ENCODE results near the gene SLC10A7. TPM values are rescaled to one million over a fixed set of nuclear protein-coding genes. Genes with fewer than 3 reads are reported as not detected.
"Not testable (repeated sequence)": the region's sequence is repeated elsewhere in the genome, so short reads cannot be mapped to it uniquely, and the experiment has no call there.

SLC10A7 gene
- total and polyA plus RNA-seq, 12 donors: 1.7 to 27.5 (median 13.0) TPM

DNA sequence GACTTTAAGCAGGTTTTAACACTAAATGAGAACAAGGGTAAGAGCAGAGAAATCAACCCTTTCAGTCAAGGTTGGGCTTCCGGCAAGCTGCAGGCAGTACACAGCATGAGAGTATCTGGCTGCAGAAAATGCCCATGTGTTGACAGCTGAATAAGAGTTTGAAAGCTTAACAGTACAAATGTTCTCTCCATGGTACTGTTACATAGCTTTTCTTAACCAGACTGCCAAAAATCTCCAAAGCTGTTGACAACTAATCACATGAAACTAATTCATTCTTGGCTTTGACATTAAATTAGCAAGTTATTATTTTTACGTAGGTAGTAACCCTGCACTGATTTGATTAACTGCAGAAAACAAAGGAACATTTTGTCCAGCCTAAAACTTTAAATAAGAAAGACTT lies 153.5 kb downstream of the SLC10A7 start:
- H3K36me3 ChIP-seq (replicated peaks in 1 of 2): no peaks in the 10 kb centered on the region
- no peaks in the 10 kb centered on the region for H3K27me3 ChIP-seq
- H3K4me3 ChIP-seq: no peak overlapping the region
- peaks cover 3 to 27% of the 10 kb centered on the region in 2 donors for H3K4me1 ChIP-seq (replicated peaks in 1 of 2)
- WGBS, 4 donors: 30 to 47% (median 38%) methylated on average over 2 of the region's 2 CpGs
- intact Hi-C loops (cut with DNase I): no loop called here
- TF ChIP-seq, protein P1, sequence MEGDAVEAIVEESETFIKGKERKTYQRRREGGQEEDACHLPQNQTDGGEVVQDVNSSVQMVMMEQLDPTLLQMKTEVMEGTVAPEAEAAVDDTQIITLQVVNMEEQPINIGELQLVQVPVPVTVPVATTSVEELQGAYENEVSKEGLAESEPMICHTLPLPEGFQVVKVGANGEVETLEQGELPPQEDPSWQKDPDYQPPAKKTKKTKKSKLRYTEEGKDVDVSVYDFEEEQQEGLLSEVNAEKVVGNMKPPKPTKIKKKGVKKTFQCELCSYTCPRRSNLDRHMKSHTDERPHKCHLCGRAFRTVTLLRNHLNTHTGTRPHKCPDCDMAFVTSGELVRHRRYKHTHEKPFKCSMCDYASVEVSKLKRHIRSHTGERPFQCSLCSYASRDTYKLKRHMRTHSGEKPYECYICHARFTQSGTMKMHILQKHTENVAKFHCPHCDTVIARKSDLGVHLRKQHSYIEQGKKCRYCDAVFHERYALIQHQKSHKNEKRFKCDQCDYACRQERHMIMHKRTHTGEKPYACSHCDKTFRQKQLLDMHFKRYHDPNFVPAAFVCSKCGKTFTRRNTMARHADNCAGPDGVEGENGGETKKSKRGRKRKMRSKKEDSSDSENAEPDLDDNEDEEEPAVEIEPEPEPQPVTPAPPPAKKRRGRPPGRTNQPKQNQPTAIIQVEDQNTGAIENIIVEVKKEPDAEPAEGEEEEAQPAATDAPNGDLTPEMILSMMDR (IDR thresholded peaks at IDR 0.05): no peak
- TF ChIP-seq POLR2A (IDR thresholded peaks at IDR 0.05): no peak
- H3K9me3 ChIP-seq (replicated peaks in 1 of 3): peaks cover 0 to 5% (median 0%) of the 10 kb centered on the region in 3 donors
- H3K27ac ChIP-seq: no peak overlapping the region
- DNase-seq: peak in 3 of 7 donors; percentile 23 to 52 (median 29)

DNA sequence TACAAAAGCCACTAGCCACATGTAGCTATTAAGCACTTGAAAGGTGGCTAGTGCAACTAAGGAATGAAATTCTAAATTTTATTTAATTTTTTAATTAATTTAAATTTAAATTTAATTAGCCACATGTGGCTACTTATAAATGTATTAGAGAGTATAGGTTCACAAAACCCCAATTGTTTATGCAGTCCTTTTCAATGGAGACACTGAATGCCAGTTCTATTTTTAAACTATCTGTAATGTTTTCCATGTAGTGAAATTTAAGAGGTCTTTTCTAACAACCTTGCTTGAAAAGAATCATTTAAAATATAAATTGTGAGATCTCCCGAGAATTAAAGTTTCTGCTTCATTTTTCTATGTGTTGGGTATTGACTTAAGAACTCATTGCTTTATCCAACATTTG lies 154.4 kb downstream of the SLC10A7 start:
- H3K9me3 ChIP-seq (replicated peaks in 1 of 3): peaks cover 0 to 12% (median 4%) of the 10 kb centered on the region in 3 donors
- no peak overlapping the region for H3K4me3 ChIP-seq
- WGBS, 4 donors: 43 to 92% (median 84%) methylated on average over 1 of the region's 1 CpG
- TF ChIP-seq, protein P1 (IDR thresholded peaks at IDR 0.05): no peak
- no peak for TF ChIP-seq POLR2A (IDR thresholded peaks at IDR 0.05)
- H3K27me3 ChIP-seq: no peaks in the 10 kb centered on the region
- H3K27ac ChIP-seq: no peak overlapping the region
- DNase-seq: no peak
- peaks cover 3 to 27% of the 10 kb centered on the region in 2 donors for H3K4me1 ChIP-seq (replicated peaks in 1 of 2)
- intact Hi-C loops (cut with DNase I): no loop called here
- no peaks in the 10 kb centered on the region for H3K36me3 ChIP-seq (replicated peaks in 1 of 2)

DNA sequence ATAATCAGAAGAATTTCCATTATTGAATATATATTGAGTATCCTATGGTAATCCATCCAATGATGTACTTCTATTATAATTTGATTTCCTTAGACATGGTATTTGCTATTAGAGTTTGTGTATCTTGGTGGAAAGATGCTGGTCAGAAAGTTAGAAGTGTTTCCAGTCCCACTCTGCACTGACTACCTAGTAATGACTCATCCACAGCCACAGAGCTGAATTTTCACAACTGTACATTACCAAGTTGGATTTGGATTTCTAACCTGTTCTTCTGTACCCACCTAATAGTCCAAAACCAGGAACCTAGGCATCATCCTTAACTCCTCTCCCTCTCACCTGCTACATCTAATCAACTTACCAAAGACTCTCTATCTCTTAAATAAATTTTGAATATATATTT lies 162.0 kb downstream of the SLC10A7 start:
- TF ChIP-seq, protein P1 (IDR thresholded peaks at IDR 0.05): no peak
- no peak for TF ChIP-seq POLR2A (IDR thresholded peaks at IDR 0.05)
- H3K4me1 ChIP-seq (replicated peaks in 1 of 2): no peaks in the 10 kb centered on the region

DNA sequence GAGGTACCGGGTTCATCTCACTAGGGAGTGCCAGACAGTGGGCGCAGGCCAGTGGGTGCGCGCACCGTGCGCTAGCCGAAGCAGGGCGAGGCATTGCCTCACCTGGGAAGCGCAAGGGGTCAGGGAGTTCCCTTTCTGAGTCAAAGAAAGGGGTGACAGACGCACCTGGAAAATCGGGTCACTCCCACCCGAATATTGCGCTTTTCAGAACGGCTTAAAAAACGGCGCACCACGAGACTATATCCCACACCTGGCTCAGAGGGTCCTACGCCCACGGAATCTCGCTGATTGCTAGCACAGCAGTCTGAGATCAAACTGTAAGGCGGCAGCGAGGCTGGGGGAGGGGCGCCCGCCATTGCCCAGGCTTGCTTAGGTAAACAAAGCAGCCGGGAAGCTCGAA lies 171.6 kb downstream of the SLC10A7 start:
- H3K36me3 ChIP-seq (replicated peaks in 1 of 2); intact Hi-C loops (cut with DNase I); DNase-seq; H3K4me3 ChIP-seq; H3K9me3 ChIP-seq (replicated peaks in 1 of 3); H3K27ac ChIP-seq; H3K27me3 ChIP-seq; H3K4me1 ChIP-seq (replicated peaks in 1 of 2): not testable (repeated sequence)
- WGBS, 4 donors: 69 to 81% (median 75%) methylated on average over 1 to 11 of the region's 26 CpGs

More for the DNA sequence above, 162.0 kb downstream of the SLC10A7 start:
- Histone ChIP-seq H3K9me3 (replicated peaks in 1 of 3) (peaks cover 0 to 12% (median 7%) of the 10 kb centered on the region in 3 donors), H3K27ac (no peak overlapping the region), H3K27me3 (no peaks in the 10 kb centered on the region), H3K4me3 (no peak overlapping the region), H3K36me3 (replicated peaks in 1 of 2) (no peaks in the 10 kb centered on the region)
- DNase-seq: no peak
- intact Hi-C loops (cut with DNase I): no loop called here

DNA sequence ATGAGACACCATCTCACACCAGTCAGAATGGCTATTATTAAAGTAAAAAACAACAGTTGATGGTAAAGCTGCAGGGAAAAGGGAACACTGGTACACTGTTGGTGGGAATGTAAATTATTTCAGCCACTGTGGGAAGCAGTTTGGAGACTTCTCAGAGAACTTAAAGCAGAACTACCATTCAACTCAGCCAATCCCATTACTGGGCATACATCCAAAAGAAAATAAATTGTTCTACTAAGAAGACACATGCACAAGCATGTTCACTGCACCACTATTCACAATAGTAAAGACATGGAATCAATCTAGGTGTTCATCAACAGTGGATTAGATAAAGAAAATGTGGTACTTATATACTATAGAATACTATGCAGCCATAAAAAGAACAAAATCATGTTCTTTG lies 172.4 kb downstream of the SLC10A7 start:
- H3K4me1 ChIP-seq (replicated peaks in 1 of 2): peaks cover 0 to 6% of the 10 kb centered on the region in 2 donors
- H3K9me3 ChIP-seq (replicated peaks in 1 of 3): no peaks in the 10 kb centered on the region
- no peak for DNase-seq
- H3K36me3 ChIP-seq (replicated peaks in 1 of 2): no peaks in the 10 kb centered on the region
- no peak for TF ChIP-seq POLR2A (IDR thresholded peaks at IDR 0.05)
- TF ChIP-seq, protein P1 (IDR thresholded peaks at IDR 0.05): no peak
- H3K4me3 ChIP-seq: no peak overlapping the region
- intact Hi-C loops (cut with DNase I): loop anchor here in 1 of 2 donors (10.0 kb wide), 1 partner anchor 175 kb away; the partner anchor contains the start of gene SLC10A7
- H3K27ac ChIP-seq: no peak overlapping the region
- no peaks in the 10 kb centered on the region for H3K27me3 ChIP-seq

Measured in adrenal gland (tissue), 12 donors.